Activated CD8-positive, alpha-beta memory T cell treated with anti-CD3 and anti-CD28 coated beads, Interleukin-2, amount 50 U/mL, for 48 hours (primary cell): Measurements from ENCODE around the gene PNPLA3.
A peak's percentile ranks its signal among the peaks of the same experiment; 100 is the strongest.

ENCODE experiments used
- DNase-seq: peaks from one replicate; pipeline ENCODE4 v3.0.0-alpha.2; 2020

Gene PNPLA3

GRCh38 chr22:43968614-43969013, 45.0 kb downstream of the PNPLA3 start:
- no peak for DNase-seq

- no peak for DNase-seq
Observed at GRCh38 chr22:43969021-43969878, 45.6 kb downstream of the PNPLA3 start.

DNA sequence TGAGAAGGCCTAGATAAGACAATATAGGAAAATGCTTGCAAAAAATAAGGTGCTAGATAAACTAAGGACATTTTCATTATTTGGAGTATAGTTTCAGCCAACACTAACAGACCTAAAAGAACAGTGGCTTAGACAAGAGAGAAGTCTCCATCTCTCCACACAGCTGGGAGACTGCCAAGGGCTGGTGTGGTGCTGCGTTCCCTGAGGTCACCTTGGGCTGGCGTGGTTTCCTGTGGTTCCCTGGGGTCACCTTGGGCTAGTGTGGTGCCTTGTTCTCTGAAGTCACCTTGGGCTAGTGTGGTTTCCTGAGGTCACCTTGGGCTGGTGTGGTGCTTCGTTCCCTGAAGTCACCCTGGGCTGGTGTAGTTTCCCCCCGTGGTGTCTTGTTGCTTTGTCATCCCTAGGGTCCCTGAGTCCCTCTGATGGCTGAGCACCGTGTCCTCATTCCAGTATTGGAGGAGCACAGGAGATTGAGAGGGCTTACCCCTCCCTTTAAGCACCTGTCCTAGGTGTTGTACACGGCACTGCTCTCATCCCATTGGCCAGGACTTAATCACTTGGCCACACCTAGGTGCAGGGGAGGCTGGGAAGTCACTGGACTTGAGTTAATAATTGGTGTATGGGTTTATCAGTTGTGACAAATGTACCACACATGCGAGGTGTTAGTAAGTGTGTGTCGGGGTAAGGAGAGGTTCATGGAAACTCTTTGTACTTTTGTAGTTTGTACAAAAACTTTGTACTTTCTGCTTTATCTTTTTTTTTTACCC, 46.6 kb downstream of the PNPLA3 start:
- DNase-seq: no peak

GRCh38 chr22:43971112-43971511, 47.5 kb downstream of the PNPLA3 start:
- no peak for DNase-seq

GRCh38 chr22:43972931-43973462, 49.4 kb downstream of the PNPLA3 start:
- no peak for DNase-seq

- no peak for DNase-seq
Observed at GRCh38 chr22:43974028-43974545, 50.5 kb downstream of the PNPLA3 start.

DNA sequence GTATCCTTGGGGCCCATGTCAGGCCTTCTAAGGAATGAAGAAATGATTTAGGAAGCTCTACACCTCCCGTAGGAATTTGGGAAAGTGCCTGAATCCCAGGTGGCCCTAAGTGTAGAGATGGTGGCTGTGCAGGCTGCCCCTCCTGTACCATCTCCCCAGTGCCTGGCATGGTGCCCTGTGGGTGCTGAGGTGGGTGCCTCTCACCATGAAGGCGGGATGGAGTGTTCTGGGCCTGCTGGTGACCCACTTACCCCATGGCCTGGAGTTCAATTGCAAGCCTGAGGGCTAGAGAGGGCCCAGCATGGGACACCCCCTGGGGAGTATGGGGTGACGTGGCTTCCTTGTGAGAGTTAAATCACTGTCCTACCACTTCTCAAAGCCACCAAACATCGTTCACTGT, 51.4 kb downstream of the PNPLA3 start:
- no peak for DNase-seq

GRCh38 chr22:43976861-43977795, 53.5 kb downstream of the PNPLA3 start:
- no peak for DNase-seq

DNA sequence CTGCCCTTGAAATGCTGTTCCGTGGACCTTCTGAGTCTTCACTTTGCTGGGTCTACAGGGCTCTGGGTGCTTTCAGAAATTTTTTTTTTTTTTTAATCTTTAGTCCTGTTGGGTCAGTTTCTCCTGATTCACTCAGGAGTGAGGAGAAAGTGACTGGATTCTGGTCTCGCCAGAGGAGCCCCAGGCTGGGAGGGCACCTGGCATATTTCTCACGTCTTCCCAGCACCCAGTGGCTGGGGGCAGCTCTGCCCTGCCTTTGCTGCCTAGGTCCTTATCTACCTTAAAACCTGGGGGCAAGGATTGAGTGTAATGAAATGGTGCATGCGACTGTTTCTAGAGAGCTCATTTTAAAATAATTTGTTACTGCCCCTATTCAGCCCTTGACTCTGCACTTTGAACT, 55.0 kb downstream of the PNPLA3 start:
- no peak for DNase-seq

GRCh38 chr22:43980579-43980978, 57.0 kb downstream of the PNPLA3 start:
- DNase-seq: no peak

GRCh38 chr22:43980996-43981395, 57.4 kb downstream of the PNPLA3 start:
- no peak for DNase-seq

DNA sequence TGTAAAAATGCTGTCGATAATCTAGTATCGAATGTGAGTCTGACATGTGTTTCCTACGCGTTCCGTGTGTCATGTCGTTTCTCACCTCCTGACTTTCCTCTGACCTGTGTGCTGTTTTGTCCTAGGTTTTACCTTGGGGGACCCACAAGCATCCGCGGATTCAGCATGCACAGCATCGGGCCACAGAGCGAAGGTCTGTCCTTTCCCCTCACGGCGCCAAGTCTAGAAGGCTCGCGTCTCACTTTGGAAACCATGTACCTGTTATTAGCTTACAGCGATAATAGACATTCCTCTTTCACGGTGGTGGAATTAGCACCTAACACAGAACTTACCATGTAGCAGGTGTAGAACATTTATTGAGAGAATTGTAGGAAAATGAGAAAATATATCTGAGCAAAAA, 60.2 kb downstream of the PNPLA3 start:
- DNase-seq: no peak

- no peak for DNase-seq
Observed at GRCh38 chr22:43985532-43985931, 61.9 kb downstream of the PNPLA3 start.

GRCh38 chr22:43988116-43988820, 64.7 kb downstream of the PNPLA3 start:
- no peak for DNase-seq

GRCh38 chr22:43988960-43989359, 65.4 kb downstream of the PNPLA3 start:
- no peak for DNase-seq

GRCh38 chr22:43990044-43990443, 66.4 kb downstream of the PNPLA3 start:
- DNase-seq: no peak

- no peak for DNase-seq
Observed at GRCh38 chr22:43991316-43992020, 67.9 kb downstream of the PNPLA3 start.

GRCh38 chr22:43992331-43992821, 68.8 kb downstream of the PNPLA3 start:
- DNase-seq: no peak

DNA sequence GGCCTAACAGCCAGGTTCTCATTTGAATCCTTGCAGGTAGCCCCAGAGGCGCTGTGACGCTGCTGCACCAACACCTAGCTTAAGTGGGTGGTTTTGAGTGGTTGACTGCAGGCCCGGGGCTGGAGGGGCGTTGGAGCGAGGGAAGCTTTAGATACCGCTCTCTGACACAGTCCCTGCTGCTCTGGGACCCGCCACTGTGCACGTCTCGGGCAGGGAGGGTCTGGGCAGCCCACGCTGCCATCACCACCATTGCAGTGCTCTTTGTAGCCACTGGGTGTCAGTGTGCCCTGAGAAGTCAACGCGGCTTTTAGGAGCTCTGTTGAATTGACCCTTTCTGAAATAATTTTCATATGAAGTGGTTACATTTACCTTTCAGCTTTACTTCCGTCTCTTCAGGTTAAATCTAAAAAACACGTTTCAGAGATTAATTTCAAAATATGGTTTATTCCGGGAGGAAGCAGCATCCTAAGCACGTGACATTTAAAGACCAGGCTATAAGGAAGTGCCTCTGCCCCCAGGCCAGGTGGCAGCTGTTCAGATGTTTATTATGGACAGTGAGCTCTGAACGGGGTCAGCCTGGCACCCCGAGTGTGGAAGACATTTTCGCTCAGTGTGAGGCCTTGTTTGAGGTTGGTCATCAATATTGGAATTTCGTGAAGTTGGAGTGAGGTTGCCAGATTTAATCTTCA, 69.6 kb downstream of the PNPLA3 start:
- peak; percentile 76 for DNase-seq

GRCh38 chr22:43994006-43994405, 70.4 kb downstream of the PNPLA3 start:
- no peak for DNase-seq
